Heart right ventricle (tissue), 16 donors: ENCODE measurements around the gene SCN3B. TPM values are rescaled to one million over a fixed set of nuclear protein-coding genes. Genes with fewer than 3 reads are reported as not detected.
"Not testable (repeated sequence)": the region's sequence is repeated elsewhere in the genome, so short reads cannot be mapped to it uniquely, and the experiment has no call there.

ENCODE experiments used
- ATAC-seq, 8 donors: fragments of 200-7000 bp; cut with Tn5 transposase; one replicate each; pipeline ENCODE4 v1.9.1; 2020; ENCODE audit warnings: mild to moderate bottlenecking in 8 of 8, moderate library complexity in 8 of 8, moderate number of reproducible peaks in 1 of 8
- DNase-seq, 2 donors: peaks; one replicate each; pipeline ENCODE4 v3.0.0-alpha.2; 2020
- H3K27ac ChIP-seq, 10 donors: fragments of 200-600 bp; sonication (generic) in 2 of 10; one replicate each; pipeline versions ENCODE4 v1.5.0 to v1.8.0; 2020 to 2022; ENCODE audit warnings: mild to moderate bottlenecking in 3 of 10
- H3K27me3 ChIP-seq, 7 donors: fragments of 200-600 bp; one replicate each; pipeline ENCODE4 v1.8.0; 2021 to 2022; ENCODE audit warnings: mild to moderate bottlenecking in 2 of 7
- H3K36me3 ChIP-seq, 9 donors: fragments of 200-600 bp; sonication (generic) in 1 of 9; one replicate each; pipeline versions ENCODE4 v1.5.0 to v1.8.0; 2020 to 2022; ENCODE audit warnings: mild to moderate bottlenecking in 2 of 9
- H3K4me1 ChIP-seq, 9 donors: fragments of 200-600 bp; sonication (generic) in 1 of 9; one replicate each; pipeline versions ENCODE4 v1.5.0 to v1.8.0; 2020 to 2022; ENCODE audit warnings: mild to moderate bottlenecking in 4 of 9
- H3K4me3 ChIP-seq, 10 donors: fragments of 200-600 bp; sonication (generic) in 2 of 10; one replicate each; pipeline versions ENCODE4 v1.5.0 to v1.8.0; 2020 to 2022; ENCODE audit warnings: mild to moderate bottlenecking in 7 of 10, moderate library complexity in 2 of 10
- H3K9me3 ChIP-seq, 11 donors: fragments of 200-600 bp in 10 of 11; sonication (generic) in 2 of 11; one replicate each; pipeline versions ENCODE4 v1.5.0 to v1.8.0; 2013 to 2022; ENCODE audit warnings: mild to moderate bottlenecking in 2 of 11, control low read depth in 1 of 11, moderate library complexity in 1 of 11
- CTCF ChIP-seq, 9 donors: fragments of 200-600 bp; sonication (generic) in 2 of 9; IDR thresholded peaks; one replicate each; pipeline versions ENCODE4 v1.5.0 to v1.8.0; 2021 to 2022; ENCODE audit warnings: antibody characterized with exemption in 9 of 9, mild to moderate bottlenecking in 5 of 9, moderate library complexity in 1 of 9
- WGBS, 2 donors: extraction: QIAGEN DNeasy Blood & Tissue Kit; methylation state at CpG; one replicate each; pipeline ENCODE4 v1.1.7; 2013; ENCODE audit warnings: inconsistent platforms in 1 of 2; 5-methylcytosine and 5-hydroxymethylcytosine counted together
- intact Hi-C, 10 donors: fragments of 100-400 bp; cut with DNase I; formaldehyde crosslinking; loops; one replicate each; pipeline versions ENCODE4 v1.11.1 to v1.14.2; 2022
- polyA plus RNA-seq, 2 donors: library from polyadenylated mRNA; stranded (reverse); fragments of 200-250 nt; gene quantifications; one replicate each; pipeline ENCODE4 v1.2.3, GENCODE V29; 2013
- total RNA-seq, 10 donors: library from RNA; stranded (reverse); fragmentation: NEBNext Ultra II Directional in 3 of 10; extraction: Animal tissue kit (Norgen Biotek cat#: 25700) in 3 of 10; gene quantifications; one replicate each; pipeline versions ENCODE4 v1.2.1 to v1.2.4, GENCODE V29; 2021 to 2023
- donor health status: Arrhythmogenic right ventricular cardiomyopathy.
- donor health status: ischemic (EF 13 %, LVEDD 7.1; RV severe dilation, severe dysfunction).
- donor health status: healthy with polysubstance abuse.
- donor health status: DM: no; HTN: yes; CAD: no.
- donor health status: DM: no; HTN: no; CAD: no.
- donor health status: ischemic (EF 25% LVEDD 6.9; RV normal size, moderate dysfunction).
- donor health status: ischemic (EF 25% LVEDD 5.7; RV mildly dilated, moderate dysfunction).
- donor health status: healthy.
- donor health status: DM: yes; HTN: yes; CAD: no.
- donor health status: Ischemic cardiomyopathy.
- donor health status: ischemic (EF 35%, LVEDD 5.7; RV mildly dilated, moderate dysfunction).
- donor health status: nonischemic (EF 11% LVEDD 7.7; RV severe dilation, severe dysfunction).
- donor health status: DM: yes; HTN: yes; CAD: no.
- donor health status: PGD.
- donor health status: ischemic (EF 29% LVEDD 5.4; RV normal size, mild dysfunction).
- donor health status: nonischemic (EF 23%, LVEDD 6.1; RV moderate dilation, normal function).

The SCN3B gene
- total and polyA plus RNA-seq, 12 donors = 0.26 to 3.4 (median 1.3) TPM

DNA sequence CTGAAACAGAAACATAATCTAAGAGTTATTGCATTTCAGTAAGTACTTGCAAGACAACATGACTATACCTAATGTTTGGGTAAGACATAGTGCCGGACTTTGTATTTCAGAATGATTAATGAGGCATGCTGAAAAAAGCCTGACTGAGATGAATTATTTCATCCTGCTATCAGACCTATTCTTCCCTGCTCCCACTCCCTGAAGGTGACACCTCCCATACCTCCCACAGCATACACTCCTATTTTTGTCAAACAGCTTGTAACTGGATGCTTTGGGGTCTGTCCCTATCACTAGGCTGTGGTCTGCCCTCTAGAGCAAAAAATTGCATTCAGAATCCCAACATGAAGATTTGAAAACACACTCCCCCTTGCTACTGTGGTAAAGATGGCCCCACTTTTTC lies 10.9 kb upstream of the SCN3B start:
- intact Hi-C loops = no loop called here
- Histone ChIP-seq H3K27ac (no peak overlapping the region), H3K4me3 (no peak overlapping the region), H3K27me3 (peaks cover 0 to 5% (median 0%) of the 10 kb centered on the region in 7 donors), H3K4me1 (no peaks in the 10 kb centered on the region), H3K36me3 (no peaks in the 10 kb centered on the region), H3K9me3 (no peaks in the 10 kb centered on the region)
- TF ChIP-seq CTCF (IDR thresholded peaks at IDR 0.05) = no peak
- ATAC-seq (no peak), DNase-seq (no peak)
- 85 to 89% methylated on average over 1 of the region's 1 CpG for WGBS, 2 donors

DNA sequence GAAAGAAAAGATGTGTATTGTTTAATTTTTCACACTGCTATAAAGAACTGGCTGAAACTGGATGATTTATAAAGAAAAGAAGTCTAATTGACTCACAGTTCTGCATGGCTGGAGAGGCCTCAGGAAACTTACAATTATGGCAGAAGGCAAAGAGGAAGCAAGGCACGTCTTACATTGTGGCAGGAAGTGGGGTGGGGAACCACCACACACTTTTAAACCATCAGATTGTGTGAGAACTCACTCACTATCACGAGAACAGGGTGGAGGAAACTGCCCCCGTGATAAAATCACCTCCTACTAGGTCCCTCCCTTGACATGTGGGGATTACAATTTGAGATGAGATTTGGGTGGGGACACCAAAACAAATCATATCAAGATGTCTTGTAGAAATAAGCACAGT lies 5.5 kb upstream of the SCN3B start:
- H3K27ac ChIP-seq, ATAC-seq, H3K9me3 ChIP-seq, H3K4me1 ChIP-seq, H3K36me3 ChIP-seq, DNase-seq, H3K4me3 ChIP-seq, intact Hi-C loops: not testable (repeated sequence)
- whole genome bisulfite sequencing, 2 donors = 31 to 35% methylated on average over 3 of the region's 3 CpGs
- H3K27me3 ChIP-seq = peaks cover 0 to 18% (median 0%) of the 10 kb centered on the region in 7 donors

- H3K27ac ChIP-seq = no peak overlapping the region
- DNase-seq = no peak
- intact Hi-C loops = no loop called here
- peaks cover 0 to 4% (median 0%) of the 10 kb centered on the region in 11 donors for H3K9me3 ChIP-seq
- 50 to 55% methylated on average over 2 of the region's 2 CpGs for WGBS, 2 donors
- H3K27me3 ChIP-seq = peaks cover 0 to 25% (median 0%) of the 10 kb centered on the region in 7 donors
- no peak for ATAC-seq
- H3K36me3 ChIP-seq = no peaks in the 10 kb centered on the region
- H3K4me3 ChIP-seq = no peak overlapping the region
- peaks cover 0 to 12% (median 10%) of the 10 kb centered on the region in 9 donors for H3K4me1 ChIP-seq
- no peak for TF ChIP-seq CTCF (IDR thresholded peaks at IDR 0.05)
Measured at GRCh38 chr11:123659311-123659710, 4.9 kb upstream of the SCN3B start.

GRCh38 chr11:123653827-123654565 lies 428 bp downstream of the SCN3B start:
- ATAC-seq (peak; percentile 59 to 84 (median 78)), DNase-seq (peak; percentile 51)
- Histone ChIP-seq H3K27ac (peak overlapping the region in 9 of 10 donors; percentile 32 to 87 (median 76)), H3K9me3 (no peaks in the 10 kb centered on the region), H3K4me1 (peaks cover 4 to 33% (median 21%) of the 10 kb centered on the region in 9 donors), H3K27me3 (peaks cover 0 to 66% (median 0%) of the 10 kb centered on the region in 7 donors), H3K36me3 (no peaks in the 10 kb centered on the region), H3K4me3 (peak overlapping the region; percentile 45 to 78 (median 72))
- intact Hi-C loops = loop anchor here in 1 of 10 donors (5.0 kb wide), 1 partner anchor 48 kb away; no protein-coding TSS in a partner anchor
- WGBS, 2 donors = 0 to 1% methylated on average over 58 to 64 of the region's 64 CpGs
- TF ChIP-seq CTCF (IDR thresholded peaks at IDR 0.05) = peak in 5 of 9 donors; percentile 6 to 33 (median 19)

- Histone ChIP-seq H3K4me1 (peaks cover 4 to 33% (median 21%) of the 10 kb centered on the region in 9 donors), H3K36me3 (no peaks in the 10 kb centered on the region), H3K4me3 (peak overlapping the region; percentile 45 to 78 (median 72)), H3K9me3 (no peaks in the 10 kb centered on the region), H3K27me3 (peaks cover 0 to 66% (median 0%) of the 10 kb centered on the region in 7 donors), H3K27ac (no peak overlapping the region)
- ATAC-seq (no peak), DNase-seq (no peak)
- no peak for TF ChIP-seq CTCF (IDR thresholded peaks at IDR 0.05)
- 5 to 6% methylated on average over 10 of the region's 10 CpGs for WGBS, 2 donors
- intact Hi-C loops = loop anchor here in 1 of 10 donors (5.0 kb wide), 1 partner anchor 49 kb away; no protein-coding TSS in a partner anchor
Measured at GRCh38 chr11:123653483-123653826, 969 bp downstream of the SCN3B start.
